ENCODE data around the gene PLN.

- no peak for TF ChIP-seq ZNF513 (tag by site-specific recombination; IDR thresholded peaks at IDR 0.05)
- TF ChIP-seq, protein P1, sequence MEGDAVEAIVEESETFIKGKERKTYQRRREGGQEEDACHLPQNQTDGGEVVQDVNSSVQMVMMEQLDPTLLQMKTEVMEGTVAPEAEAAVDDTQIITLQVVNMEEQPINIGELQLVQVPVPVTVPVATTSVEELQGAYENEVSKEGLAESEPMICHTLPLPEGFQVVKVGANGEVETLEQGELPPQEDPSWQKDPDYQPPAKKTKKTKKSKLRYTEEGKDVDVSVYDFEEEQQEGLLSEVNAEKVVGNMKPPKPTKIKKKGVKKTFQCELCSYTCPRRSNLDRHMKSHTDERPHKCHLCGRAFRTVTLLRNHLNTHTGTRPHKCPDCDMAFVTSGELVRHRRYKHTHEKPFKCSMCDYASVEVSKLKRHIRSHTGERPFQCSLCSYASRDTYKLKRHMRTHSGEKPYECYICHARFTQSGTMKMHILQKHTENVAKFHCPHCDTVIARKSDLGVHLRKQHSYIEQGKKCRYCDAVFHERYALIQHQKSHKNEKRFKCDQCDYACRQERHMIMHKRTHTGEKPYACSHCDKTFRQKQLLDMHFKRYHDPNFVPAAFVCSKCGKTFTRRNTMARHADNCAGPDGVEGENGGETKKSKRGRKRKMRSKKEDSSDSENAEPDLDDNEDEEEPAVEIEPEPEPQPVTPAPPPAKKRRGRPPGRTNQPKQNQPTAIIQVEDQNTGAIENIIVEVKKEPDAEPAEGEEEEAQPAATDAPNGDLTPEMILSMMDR (tag by site-specific recombination; IDR thresholded peaks at IDR 0.05), result no peak
- TF ChIP-seq, protein P2, sequence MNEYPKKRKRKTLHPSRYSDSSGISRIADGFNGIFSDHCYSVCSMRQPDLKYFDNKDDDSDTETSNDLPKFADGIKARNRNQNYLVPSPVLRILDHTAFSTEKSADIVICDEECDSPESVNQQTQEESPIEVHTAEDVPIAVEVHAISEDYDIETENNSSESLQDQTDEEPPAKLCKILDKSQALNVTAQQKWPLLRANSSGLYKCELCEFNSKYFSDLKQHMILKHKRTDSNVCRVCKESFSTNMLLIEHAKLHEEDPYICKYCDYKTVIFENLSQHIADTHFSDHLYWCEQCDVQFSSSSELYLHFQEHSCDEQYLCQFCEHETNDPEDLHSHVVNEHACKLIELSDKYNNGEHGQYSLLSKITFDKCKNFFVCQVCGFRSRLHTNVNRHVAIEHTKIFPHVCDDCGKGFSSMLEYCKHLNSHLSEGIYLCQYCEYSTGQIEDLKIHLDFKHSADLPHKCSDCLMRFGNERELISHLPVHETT (tag by site-specific recombination; IDR thresholded peaks at IDR 0.05), result no peak
- TF ChIP-seq, protein P3, sequence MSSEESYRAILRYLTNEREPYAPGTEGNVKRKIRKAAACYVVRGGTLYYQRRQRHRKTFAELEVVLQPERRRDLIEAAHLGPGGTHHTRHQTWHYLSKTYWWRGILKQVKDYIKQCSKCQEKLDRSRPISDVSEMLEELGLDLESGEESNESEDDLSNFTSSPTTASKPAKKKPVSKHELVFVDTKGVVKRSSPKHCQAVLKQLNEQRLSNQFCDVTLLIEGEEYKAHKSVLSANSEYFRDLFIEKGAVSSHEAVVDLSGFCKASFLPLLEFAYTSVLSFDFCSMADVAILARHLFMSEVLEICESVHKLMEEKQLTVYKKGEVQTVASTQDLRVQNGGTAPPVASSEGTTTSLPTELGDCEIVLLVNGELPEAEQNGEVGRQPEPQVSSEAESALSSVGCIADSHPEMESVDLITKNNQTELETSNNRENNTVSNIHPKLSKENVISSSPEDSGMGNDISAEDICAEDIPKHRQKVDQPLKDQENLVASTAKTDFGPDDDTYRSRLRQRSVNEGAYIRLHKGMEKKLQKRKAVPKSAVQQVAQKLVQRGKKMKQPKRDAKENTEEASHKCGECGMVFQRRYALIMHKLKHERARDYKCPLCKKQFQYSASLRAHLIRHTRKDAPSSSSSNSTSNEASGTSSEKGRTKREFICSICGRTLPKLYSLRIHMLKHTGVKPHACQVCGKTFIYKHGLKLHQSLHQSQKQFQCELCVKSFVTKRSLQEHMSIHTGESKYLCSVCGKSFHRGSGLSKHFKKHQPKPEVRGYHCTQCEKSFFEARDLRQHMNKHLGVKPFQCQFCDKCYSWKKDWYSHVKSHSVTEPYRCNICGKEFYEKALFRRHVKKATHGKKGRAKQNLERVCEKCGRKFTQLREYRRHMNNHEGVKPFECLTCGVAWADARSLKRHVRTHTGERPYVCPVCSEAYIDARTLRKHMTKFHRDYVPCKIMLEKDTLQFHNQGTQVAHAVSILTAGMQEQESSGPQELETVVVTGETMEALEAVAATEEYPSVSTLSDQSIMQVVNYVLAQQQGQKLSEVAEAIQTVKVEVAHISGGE (tag by site-specific recombination; conservative IDR thresholded peaks at IDR 0.05; ENCODE audit: low read depth), result no peak
- TF ChIP-seq ZNF398 (tag by site-specific recombination; IDR thresholded peaks at IDR 0.05), result no peak
- TF ChIP-seq MZF1 (tag by site-specific recombination; IDR thresholded peaks at IDR 0.05; ENCODE audit: borderline replicate concordance), result no peak
- TF ChIP-seq ZBTB49 (tag by site-specific recombination; IDR thresholded peaks at IDR 0.05; ENCODE audit: low read depth), result no peak
- no peak for TF ChIP-seq ZNF626 (tag by site-specific recombination; IDR thresholded peaks at IDR 0.05)
- no peak for TF ChIP-seq ZNF362 (tag by site-specific recombination; IDR thresholded peaks at IDR 0.05)
- TF ChIP-seq TCF7L2 (IDR thresholded peaks at IDR 0.05; ENCODE audit: borderline replicate concordance, low read depth, low read length), result no peak
- no peak for TF ChIP-seq ZNF174 (tag by site-specific recombination; IDR thresholded peaks at IDR 0.05)
- TF ChIP-seq, protein P4, sequence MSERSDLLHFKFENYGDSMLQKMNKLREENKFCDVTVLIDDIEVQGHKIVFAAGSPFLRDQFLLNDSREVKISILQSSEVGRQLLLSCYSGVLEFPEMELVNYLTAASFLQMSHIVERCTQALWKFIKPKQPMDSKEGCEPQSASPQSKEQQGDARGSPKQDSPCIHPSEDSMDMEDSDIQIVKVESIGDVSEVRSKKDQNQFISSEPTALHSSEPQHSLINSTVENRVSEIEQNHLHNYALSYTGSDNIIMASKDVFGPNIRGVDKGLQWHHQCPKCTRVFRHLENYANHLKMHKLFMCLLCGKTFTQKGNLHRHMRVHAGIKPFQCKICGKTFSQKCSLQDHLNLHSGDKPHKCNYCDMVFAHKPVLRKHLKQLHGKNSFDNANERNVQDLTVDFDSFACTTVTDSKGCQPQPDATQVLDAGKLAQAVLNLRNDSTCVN (tag by site-specific recombination; optimal IDR thresholded peaks at IDR 0.05), result no peak
Measured at GRCh38 chr6:118584911-118585310, 36.8 kb downstream of the PLN start.
